Tibial nerve (tissue), 4 donors: Measurements from ENCODE around the gene CLDN6. TPM values are rescaled to one million over a fixed set of nuclear protein-coding genes. Genes with fewer than 3 reads are reported as not detected.

ENCODE experiments used
- DNase-seq, 2 donors: peaks; one replicate each; pipeline ENCODE4 v3.0.0-alpha.2; 2019; ENCODE audit warnings: low spot score in 2 of 2
- H3K27ac ChIP-seq, 4 donors: fragments of 200-600 bp; sonication (generic) in 3 of 4; one replicate each; pipeline ENCODE4 v1.5.1; 2017 to 2019; ENCODE audit warnings: mild to moderate bottlenecking in 1 of 4
- H3K27me3 ChIP-seq, 2 donors: fragments of 200-600 bp; sonication (generic) in 1 of 2; one replicate each; pipeline versions ENCODE4 v1.5.1 to v1.6.0; 2017 to 2019
- H3K36me3 ChIP-seq, 3 donors: fragments of 200-600 bp; sonication (generic); one replicate each; pipeline ENCODE4 v1.5.1; 2018 to 2019
- H3K4me1 ChIP-seq, 4 donors: fragments of 200-600 bp; sonication (generic) in 3 of 4; one replicate each; pipeline ENCODE4 v1.5.1; 2017 to 2019
- H3K4me3 ChIP-seq, 4 donors: fragments of 200-600 bp; sonication (generic) in 3 of 4; one replicate each; pipeline ENCODE4 v1.5.1; 2017 to 2019; ENCODE audit warnings: mild to moderate bottlenecking in 1 of 4, moderate library complexity in 1 of 4
- H3K9me3 ChIP-seq, 4 donors: fragments of 200-600 bp; sonication (generic) in 3 of 4; one replicate each; pipeline ENCODE4 v1.5.1; 2017 to 2019
- EP300 ChIP-seq, 2 donors: sonication (generic); formaldehyde crosslinking; IDR thresholded peaks; one replicate each; pipeline ENCODE4 v1.6.1; 2017; ENCODE audit warnings: antibody characterized with exemption in 2 of 2, mild to moderate bottlenecking in 1 of 2
- POLR2A ChIP-seq, 2 donors: fragments of 450-650 bp; IDR thresholded peaks; one replicate each; pipeline ENCODE4 v1.6.1; 2017; ENCODE audit warnings: antibody characterized with exemption in 2 of 2, mild to moderate bottlenecking in 2 of 2, moderate library complexity in 2 of 2
- WGBS, 2 donors: methylation state at CpG; one replicate each; pipeline ENCODE4 v1.1.5; 2018; 5-methylcytosine and 5-hydroxymethylcytosine counted together
- total RNA-seq, 4 donors: library from RNA; depleted of rRNA; stranded (reverse); fragments of >200 nt; gene quantifications; one replicate each; pipeline ENCODE4 v1.1.0, GENCODE V29; 2016
- TF ChIP-seq, protein P1 (sequence below), 5 experiments: fragments of 200-600 bp in 3 of 5; fragments of 450-650 bp in 2 of 5; sonication (generic) in 3 of 5; IDR thresholded peaks; one replicate each; pipeline ENCODE4 v1.5.1; 2016 to 2019; ENCODE audit warnings: antibody characterized with exemption in 5 of 5, mild to moderate bottlenecking in 3 of 5, moderate library complexity in 2 of 5

CLDN6 gene
- total RNA-seq, 4 donors from 2014 or later: not detected

DNA sequence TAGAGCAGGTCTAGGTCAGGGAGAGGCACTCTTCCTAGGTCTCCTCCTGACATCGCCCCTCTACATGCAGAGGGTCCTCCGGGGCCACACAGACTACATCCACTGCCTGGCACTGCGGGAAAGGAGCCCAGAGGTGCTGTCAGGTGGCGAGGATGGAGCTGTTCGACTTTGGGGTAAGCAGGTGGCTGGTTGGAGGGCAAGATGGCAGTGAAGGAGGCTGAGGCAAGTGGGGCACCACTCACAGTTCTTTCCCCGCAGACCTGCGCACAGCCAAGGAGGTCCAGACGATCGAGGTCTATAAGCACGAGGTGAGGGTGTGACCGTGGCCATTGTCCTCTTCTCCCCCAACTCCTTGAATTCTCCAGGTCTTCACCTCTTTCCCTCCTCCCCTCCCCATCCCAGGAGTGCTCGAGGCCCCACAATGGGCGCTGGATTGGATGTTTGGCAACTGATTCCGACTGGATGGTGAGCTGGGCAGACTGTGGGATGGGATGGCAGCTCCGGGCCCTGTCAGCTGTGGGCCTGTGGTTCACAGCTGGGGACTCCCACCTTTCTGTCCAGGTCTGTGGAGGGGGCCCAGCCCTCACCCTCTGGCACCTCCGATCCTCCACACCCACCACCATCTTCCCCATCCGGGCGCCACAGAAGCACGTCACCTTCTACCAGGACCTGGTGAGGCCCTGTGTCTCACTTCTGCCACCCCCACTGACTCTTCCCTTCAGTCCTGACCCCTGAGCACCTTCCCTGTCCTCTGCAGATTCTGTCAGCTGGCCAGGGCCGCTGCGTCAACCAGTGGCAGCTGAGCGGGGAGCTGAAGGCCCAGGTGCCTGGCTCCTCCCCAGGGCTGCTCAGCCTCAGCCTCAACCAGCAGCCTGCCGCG, 8.9 kb upstream of the CLDN6 start:
- DNase-seq: no peak
- H3K27ac ChIP-seq: no peak overlapping the region
- peaks cover 0 to 60% (median 33%) of the 10 kb centered on the region in 4 donors for H3K4me1 ChIP-seq
- TF ChIP-seq POLR2A (IDR thresholded peaks at IDR 0.05): no peak
- no peak for TF ChIP-seq EP300 (IDR thresholded peaks at IDR 0.05)
- TF ChIP-seq, protein P1, sequence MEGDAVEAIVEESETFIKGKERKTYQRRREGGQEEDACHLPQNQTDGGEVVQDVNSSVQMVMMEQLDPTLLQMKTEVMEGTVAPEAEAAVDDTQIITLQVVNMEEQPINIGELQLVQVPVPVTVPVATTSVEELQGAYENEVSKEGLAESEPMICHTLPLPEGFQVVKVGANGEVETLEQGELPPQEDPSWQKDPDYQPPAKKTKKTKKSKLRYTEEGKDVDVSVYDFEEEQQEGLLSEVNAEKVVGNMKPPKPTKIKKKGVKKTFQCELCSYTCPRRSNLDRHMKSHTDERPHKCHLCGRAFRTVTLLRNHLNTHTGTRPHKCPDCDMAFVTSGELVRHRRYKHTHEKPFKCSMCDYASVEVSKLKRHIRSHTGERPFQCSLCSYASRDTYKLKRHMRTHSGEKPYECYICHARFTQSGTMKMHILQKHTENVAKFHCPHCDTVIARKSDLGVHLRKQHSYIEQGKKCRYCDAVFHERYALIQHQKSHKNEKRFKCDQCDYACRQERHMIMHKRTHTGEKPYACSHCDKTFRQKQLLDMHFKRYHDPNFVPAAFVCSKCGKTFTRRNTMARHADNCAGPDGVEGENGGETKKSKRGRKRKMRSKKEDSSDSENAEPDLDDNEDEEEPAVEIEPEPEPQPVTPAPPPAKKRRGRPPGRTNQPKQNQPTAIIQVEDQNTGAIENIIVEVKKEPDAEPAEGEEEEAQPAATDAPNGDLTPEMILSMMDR (IDR thresholded peaks at IDR 0.05): no peak
- no peak overlapping the region for H3K4me3 ChIP-seq
- WGBS, 2 donors: 92 to 93% methylated on average over 22 to 24 of the region's 24 CpGs
- peaks cover 0 to 22% (median 5%) of the 10 kb centered on the region in 3 donors for H3K36me3 ChIP-seq
- no peaks in the 10 kb centered on the region for H3K9me3 ChIP-seq
- peaks cover 0 to 34% of the 10 kb centered on the region in 2 donors for H3K27me3 ChIP-seq

DNA sequence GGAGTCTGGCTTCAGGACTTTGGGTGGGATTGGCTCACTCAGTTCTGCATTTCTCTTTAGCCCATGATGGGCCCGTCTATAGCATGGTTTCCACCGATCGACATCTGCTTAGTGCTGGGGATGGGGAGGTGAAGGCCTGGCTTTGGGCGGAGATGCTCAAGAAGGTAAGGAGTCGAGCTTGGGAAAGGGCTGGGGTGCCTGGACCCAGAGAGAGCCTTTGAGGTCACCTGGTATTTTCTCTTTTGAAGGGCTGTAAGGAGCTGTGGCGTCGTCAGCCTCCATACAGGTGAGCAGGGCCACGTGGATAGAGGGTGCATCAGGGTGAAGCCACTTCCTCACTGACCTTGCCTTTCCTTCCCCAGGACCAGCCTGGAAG, 8.0 kb upstream of the CLDN6 start:
- WGBS, 2 donors: 92 to 96% methylated on average over 8 of the region's 8 CpGs
- no peak for TF ChIP-seq POLR2A (IDR thresholded peaks at IDR 0.05)
- TF ChIP-seq, protein P1 (IDR thresholded peaks at IDR 0.05): no peak
- no peaks in the 10 kb centered on the region for H3K9me3 ChIP-seq
- no peak overlapping the region for H3K27ac ChIP-seq
- DNase-seq: no peak
- H3K27me3 ChIP-seq: peaks cover 0 to 25% of the 10 kb centered on the region in 2 donors
- H3K4me3 ChIP-seq: no peak overlapping the region
- H3K4me1 ChIP-seq: peaks cover 0 to 63% (median 40%) of the 10 kb centered on the region in 4 donors
- peaks cover 0 to 22% (median 5%) of the 10 kb centered on the region in 3 donors for H3K36me3 ChIP-seq

DNA sequence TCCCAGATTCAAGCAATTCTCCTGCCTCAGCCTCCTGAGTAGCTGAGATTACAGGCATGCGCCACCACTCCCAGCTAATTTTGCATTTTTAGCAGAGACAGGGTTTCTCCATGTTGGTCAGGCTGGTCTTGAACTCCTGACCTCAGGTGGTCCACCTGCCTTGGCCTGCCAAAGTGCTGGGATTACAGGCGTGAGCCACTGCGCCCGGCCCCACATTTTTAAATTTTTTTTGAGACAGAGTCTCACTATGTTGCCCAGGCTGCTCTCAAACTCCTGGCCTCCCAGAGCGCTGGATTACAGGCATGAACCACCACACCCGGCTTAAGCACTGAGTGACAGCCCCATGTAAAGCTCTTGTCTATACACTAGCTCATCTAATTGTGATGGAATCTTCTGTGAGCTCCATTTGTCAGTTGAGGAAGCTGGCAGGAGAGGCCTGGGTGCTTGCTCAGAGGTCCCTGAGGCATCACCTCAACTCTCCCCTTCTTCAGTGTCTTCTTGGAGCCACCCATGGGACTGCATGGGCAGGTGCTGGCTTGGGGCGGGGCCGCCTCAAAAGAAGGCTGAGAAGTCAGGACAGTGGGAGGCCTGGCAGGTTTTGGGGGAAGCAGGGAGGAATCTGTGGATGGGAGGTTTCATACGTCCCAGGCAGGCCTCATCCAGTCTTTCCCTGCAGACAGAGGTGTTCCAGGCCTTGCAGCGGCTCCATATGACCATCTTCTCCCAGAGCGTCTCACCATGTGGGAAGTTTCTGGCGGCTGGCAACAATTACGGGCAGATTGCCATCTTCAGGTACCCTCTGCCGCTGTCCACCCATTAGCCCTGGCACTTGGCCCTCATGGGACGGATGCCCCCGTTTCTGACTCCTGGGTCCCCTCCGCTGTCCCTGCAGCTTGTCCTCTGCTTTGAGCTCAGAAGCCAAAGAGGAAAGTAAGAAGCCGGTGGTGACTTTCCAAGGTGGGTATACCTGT, 7.3 kb upstream of the CLDN6 start:
- Histone ChIP-seq H3K27ac (no peak overlapping the region), H3K27me3 (peaks cover 0 to 19% of the 10 kb centered on the region in 2 donors), H3K36me3 (peaks cover 0 to 22% (median 5%) of the 10 kb centered on the region in 3 donors), H3K4me1 (peaks cover 0 to 70% (median 42%) of the 10 kb centered on the region in 4 donors), H3K9me3 (no peaks in the 10 kb centered on the region), H3K4me3 (no peak overlapping the region)
- no peak for DNase-seq
- TF ChIP-seq EP300 (IDR thresholded peaks at IDR 0.05) (no peak), POLR2A (IDR thresholded peaks at IDR 0.05) (no peak)
- TF ChIP-seq, protein P1 (IDR thresholded peaks at IDR 0.05): no peak
- 85 to 96% methylated on average over 18 of the region's 18 CpGs for WGBS, 2 donors

DNA sequence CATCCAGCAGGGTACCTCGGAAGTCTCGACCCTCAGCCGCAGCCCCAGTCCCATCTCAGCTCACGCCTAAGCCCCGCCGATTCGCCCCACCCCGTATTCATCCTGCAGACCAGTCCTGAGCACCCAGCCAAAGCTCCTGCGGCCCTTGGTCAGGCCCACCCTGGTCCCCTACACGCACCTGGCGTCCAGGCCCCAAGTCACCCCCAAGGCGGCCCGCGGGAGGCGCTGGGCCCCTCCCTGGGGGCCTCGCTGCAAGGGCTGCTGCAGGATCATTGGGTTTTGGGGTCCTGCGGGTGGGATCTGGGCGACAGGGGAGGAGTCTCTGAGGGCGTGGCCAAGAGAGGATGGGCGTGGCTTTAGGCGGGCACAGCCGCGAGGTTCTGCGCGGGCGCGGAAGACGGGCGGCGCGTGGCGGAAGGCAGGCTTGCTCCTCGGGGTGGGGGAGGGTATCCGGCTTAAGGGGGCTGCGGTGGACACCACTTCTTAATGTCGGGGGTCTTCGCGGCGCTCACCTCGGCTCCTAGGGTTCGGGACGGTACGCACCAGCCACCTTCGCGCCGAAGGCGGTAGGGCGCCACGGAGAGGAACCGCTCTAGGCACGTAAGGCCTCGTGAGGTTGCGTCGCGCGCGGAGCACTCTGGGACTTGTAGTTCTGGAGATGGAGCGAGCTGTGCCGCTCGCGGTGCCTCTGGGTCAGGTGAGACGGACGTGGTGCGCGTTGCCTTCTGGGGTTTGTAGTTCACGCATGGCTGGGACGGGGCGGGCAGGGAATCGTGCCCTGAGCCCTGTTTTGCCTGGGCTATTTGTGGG, 5.9 kb upstream of the CLDN6 start, which contains the start of the genes HCFC1R1 and THOC6:
HCFC1R1 (minus strand) TSS at position 274 of the 810 bp plus-strand sequence; CDS start at position 273, 1 bp downstream.
THOC6 (plus strand) TSS at position 367 of the 810 bp plus-strand sequence; CDS start at position 659, 292 bp downstream.
- WGBS, 2 donors: 0 to 1% methylated on average over 47 to 49 of the region's 69 CpGs
- Histone ChIP-seq H3K4me1 (peaks cover 0 to 68% (median 41%) of the 10 kb centered on the region in 4 donors), H3K36me3 (peaks cover 0 to 22% (median 5%) of the 10 kb centered on the region in 3 donors), H3K27ac (peak within 1 kb of the TSS; percentile 78 to 99 (median 95)), H3K27me3 (peaks cover 0 to 8% of the 10 kb centered on the region in 2 donors), H3K4me3 (peak within 1 kb of the TSS; percentile 62 to 68 (median 65)), H3K9me3 (no peaks in the 10 kb centered on the region)
- TF ChIP-seq, protein P1 (IDR thresholded peaks at IDR 0.05): peak in 1 of 5 experiments; percentile 29
- TF ChIP-seq EP300 (IDR thresholded peaks at IDR 0.05) (peak; percentile 87 to 90), POLR2A (IDR thresholded peaks at IDR 0.05) (peak in 1 of 2 donors; percentile 66)
- DNase-seq: peak; percentile 92 to 95
